Measurements from ENCODE around the gene HORMAD2. TPM values are rescaled to one million over a fixed set of nuclear protein-coding genes. Genes with fewer than 3 reads are reported as not detected.
A peak's percentile ranks its signal among the peaks of the same experiment; 100 is the strongest.
"Not testable (repeated sequence)": the region's sequence is repeated elsewhere in the genome, so short reads cannot be mapped to it uniquely, and the experiment has no call there.

HORMAD2 gene
- total RNA-seq, 2 experiments from 2014 or later = 0.09 TPM; not detected in 1

DNA sequence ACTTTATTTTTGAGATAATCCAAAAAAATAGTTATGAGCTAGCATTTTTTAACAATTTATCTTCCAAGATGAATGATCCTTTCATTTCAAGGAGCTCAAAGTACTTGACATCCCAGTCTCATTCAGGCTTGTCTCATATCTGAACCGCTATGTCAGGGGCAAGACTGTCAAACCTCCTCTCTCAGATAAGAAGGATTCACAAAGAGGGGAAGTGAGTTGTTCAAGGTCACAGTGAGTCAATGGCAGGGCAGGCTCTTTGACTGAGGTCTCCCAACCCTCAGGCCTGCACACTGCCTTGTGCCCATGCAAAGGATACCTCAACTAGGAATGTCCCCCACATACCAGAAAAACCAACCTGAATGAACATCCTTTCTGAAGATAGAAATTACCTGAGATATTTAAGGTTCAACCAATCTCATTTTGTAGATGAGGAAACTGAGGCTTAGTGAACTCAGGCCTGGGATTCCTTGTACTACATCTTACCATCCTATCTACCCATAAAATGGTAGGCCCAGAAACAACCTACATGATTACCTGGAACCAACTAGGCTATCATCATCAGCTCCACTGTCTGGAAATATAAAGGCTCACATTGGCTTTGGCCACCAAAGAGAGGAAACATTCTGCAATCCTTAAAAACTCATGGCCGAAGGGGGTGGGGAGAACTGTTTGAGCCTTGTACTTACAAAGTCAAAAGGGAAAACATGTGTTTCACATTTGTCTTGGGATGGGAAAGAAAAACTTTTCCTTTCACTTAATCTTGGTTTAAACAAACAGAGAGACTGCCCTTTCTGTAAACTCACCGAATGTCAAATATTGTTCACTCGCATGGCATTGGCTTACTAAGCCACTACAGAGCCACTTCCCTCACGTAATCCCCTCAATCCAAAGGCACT lies 115.2 kb downstream of the HORMAD2 start:
- no peak for ATAC-seq
- CTCF ChIA-PET = interaction anchor here (1.2 to 1.4 kb wide), 2 partner anchors 25 to 35 kb away, joined by 3 read pairs; no protein-coding TSS in a partner anchor
- no peaks in the 10 kb centered on the region for H3K9me3 Mint-ChIP-seq (ENCODE audit: low read depth)

GRCh38 chr22:30196141-30196879 lies 116.0 kb downstream of the HORMAD2 start:
- ATAC-seq (peak; percentile 32), DNase-seq (no peak)
- CTCF ChIA-PET = interaction anchor here (1.2 to 1.4 kb wide), 2 partner anchors 25 to 36 kb away, joined by 3 read pairs; no protein-coding TSS in a partner anchor
- Mint-ChIP-seq H3K9me3 (ENCODE audit: low read depth) (no peaks in the 10 kb centered on the region), H3K27ac (peak overlapping the region; percentile 73), H3K4me1 (peaks cover 66% of the 10 kb centered on the region), H3K36me3 (peaks cover 25% of the 10 kb centered on the region), H3K4me3 (no peak overlapping the region), H3K27me3 (no peaks in the 10 kb centered on the region)

More for the DNA sequence above, 115.2 kb downstream of the HORMAD2 start:
- no peak for DNase-seq
- H3K36me3 Mint-ChIP-seq = peaks cover 23% of the 10 kb centered on the region
- H3K27ac Mint-ChIP-seq = peak overlapping the region; percentile 70
- peaks cover 74% of the 10 kb centered on the region for H3K4me1 Mint-ChIP-seq
- H3K27me3 Mint-ChIP-seq = no peaks in the 10 kb centered on the region
- no peak overlapping the region for H3K4me3 Mint-ChIP-seq

- DNase-seq = no peak
- peak overlapping the region; percentile 73 for H3K27ac Mint-ChIP-seq
- peaks cover 28% of the 10 kb centered on the region for H3K36me3 Mint-ChIP-seq
- CTCF ChIA-PET = no interaction called here
- H3K9me3 Mint-ChIP-seq (ENCODE audit: low read depth) = peaks cover 2% of the 10 kb centered on the region
- ATAC-seq = no peak
- H3K4me3 Mint-ChIP-seq = no peak overlapping the region
- H3K4me1 Mint-ChIP-seq = peaks cover 60% of the 10 kb centered on the region
- no peaks in the 10 kb centered on the region for H3K27me3 Mint-ChIP-seq
Observed at GRCh38 chr22:30196880-30197336, 116.6 kb downstream of the HORMAD2 start.

DNA sequence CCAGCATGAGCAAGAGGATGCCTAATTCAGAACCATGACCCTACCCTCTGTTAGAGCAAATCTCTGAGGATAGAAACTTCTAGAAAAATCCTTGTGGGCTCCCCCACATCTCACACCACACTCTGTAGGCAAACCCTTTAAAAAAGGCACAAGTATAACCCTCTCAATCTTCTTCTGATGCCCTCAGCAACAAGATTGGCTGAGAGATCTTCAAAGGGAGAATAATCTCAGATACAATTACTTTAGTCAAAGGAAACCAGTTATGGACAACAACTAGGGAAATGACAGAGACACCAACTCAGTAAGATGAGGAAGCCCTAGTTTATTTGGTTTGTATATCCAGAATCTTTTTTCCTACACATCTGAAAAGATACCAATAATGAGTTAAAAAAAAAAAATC lies 117.1 kb downstream of the HORMAD2 start:
- H3K4me3 Mint-ChIP-seq = no peak overlapping the region
- H3K27ac Mint-ChIP-seq = peak overlapping the region; percentile 73
- peaks cover 2% of the 10 kb centered on the region for H3K9me3 Mint-ChIP-seq (ENCODE audit: low read depth)
- peaks cover 55% of the 10 kb centered on the region for H3K4me1 Mint-ChIP-seq
- no peak for ATAC-seq
- no peaks in the 10 kb centered on the region for H3K27me3 Mint-ChIP-seq
- H3K36me3 Mint-ChIP-seq = peaks cover 26% of the 10 kb centered on the region
- CTCF ChIA-PET = interaction anchor here (0.8 kb wide), 1 partner anchor 58 kb away, joined by 3 read pairs; no protein-coding TSS in a partner anchor
- DNase-seq = no peak

DNA sequence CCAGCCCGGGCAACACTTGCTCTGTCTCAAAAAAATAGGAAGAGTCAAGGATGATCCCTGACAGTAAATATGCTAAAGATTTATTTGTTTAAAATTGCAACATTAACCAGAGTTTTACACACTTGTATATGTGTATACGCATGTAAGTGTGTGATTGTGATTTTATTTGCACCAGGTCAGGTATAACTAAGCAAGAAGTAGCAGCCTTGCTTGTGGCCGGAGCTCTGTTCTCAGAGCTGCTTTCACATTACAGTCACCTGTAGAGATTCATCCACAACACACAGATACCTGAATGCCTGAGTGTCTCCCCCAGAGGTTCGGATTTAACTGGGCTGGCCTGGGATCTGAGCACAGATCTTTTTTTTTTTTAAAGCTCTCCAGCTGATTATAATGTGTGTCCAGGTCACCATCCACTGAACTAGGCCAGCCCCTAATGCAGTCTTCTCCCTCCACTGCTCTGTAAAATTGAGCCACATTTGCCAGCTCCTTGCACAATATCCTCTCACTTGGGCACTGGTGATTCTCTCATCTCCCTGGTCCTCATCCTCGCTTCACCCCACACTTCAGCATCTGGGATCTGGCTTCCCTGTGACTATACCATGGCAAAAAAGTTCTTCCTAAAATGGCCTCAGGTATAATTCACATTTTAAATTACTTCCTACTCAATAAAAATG lies 118.0 kb downstream of the HORMAD2 start:
- no peaks in the 10 kb centered on the region for H3K27me3 Mint-ChIP-seq
- H3K36me3 Mint-ChIP-seq = peaks cover 21% of the 10 kb centered on the region
- DNase-seq (no peak), ATAC-seq (no peak)
- peaks cover 46% of the 10 kb centered on the region for H3K4me1 Mint-ChIP-seq
- H3K27ac Mint-ChIP-seq = no peak overlapping the region
- H3K4me3 Mint-ChIP-seq = no peak overlapping the region
- H3K9me3 Mint-ChIP-seq (ENCODE audit: low read depth) = peaks cover 2% of the 10 kb centered on the region
- CTCF ChIA-PET = interaction anchor here (0.8 to 1.0 kb wide), 3 partner anchors 14 to 93 kb away, joined by 3 read pairs; no protein-coding TSS in a partner anchor

- DNase-seq = no peak
- Mint-ChIP-seq H3K27ac (no peak overlapping the region), H3K9me3 (ENCODE audit: low read depth) (peaks cover 2% of the 10 kb centered on the region), H3K36me3 (peaks cover 19% of the 10 kb centered on the region), H3K4me3 (no peak overlapping the region), H3K4me1 (peaks cover 40% of the 10 kb centered on the region), H3K27me3 (no peaks in the 10 kb centered on the region)
- CTCF ChIA-PET = interaction anchor here (1.0 kb wide), 2 partner anchors 15 to 94 kb away, joined by 3 read pairs; no protein-coding TSS in a partner anchor
- no peak for ATAC-seq
Observed at GRCh38 chr22:30198921-30199320, 118.7 kb downstream of the HORMAD2 start.

GRCh38 chr22:30200905-30201304 lies 120.6 kb downstream of the HORMAD2 start:
- ATAC-seq; DNase-seq; H3K4me3 Mint-ChIP-seq; H3K9me3 Mint-ChIP-seq (ENCODE audit: low read depth); H3K36me3 Mint-ChIP-seq; H3K27me3 Mint-ChIP-seq: not testable (repeated sequence)
- Mint-ChIP-seq H3K27ac (peak overlapping the region; percentile 12), H3K4me1 (peaks cover 30% of the 10 kb centered on the region)
- CTCF ChIA-PET = interaction anchor here (0.9 kb wide), 1 partner anchor 54 kb away, joined by 3 read pairs; no protein-coding TSS in a partner anchor

GRCh38 chr22:30201945-30202344 lies 121.7 kb downstream of the HORMAD2 start:
- DNase-seq = no peak
- CTCF ChIA-PET = no interaction called here
- H3K27me3 Mint-ChIP-seq = no peaks in the 10 kb centered on the region
- peaks cover 25% of the 10 kb centered on the region for H3K4me1 Mint-ChIP-seq
- peaks cover 9% of the 10 kb centered on the region for H3K36me3 Mint-ChIP-seq
- no peak overlapping the region for H3K27ac Mint-ChIP-seq
- ATAC-seq = no peak
- no peak overlapping the region for H3K4me3 Mint-ChIP-seq
- peaks cover 2% of the 10 kb centered on the region for H3K9me3 Mint-ChIP-seq (ENCODE audit: low read depth)

GRCh38 chr22:30202531-30203006 lies 122.3 kb downstream of the HORMAD2 start:
- CTCF ChIA-PET = no interaction called here
- H3K27ac Mint-ChIP-seq = no peak overlapping the region

GRCh38 chr22:30204015-30204741 lies 123.9 kb downstream of the HORMAD2 start:
- Mint-ChIP-seq H3K4me1 (peaks cover 17% of the 10 kb centered on the region), H3K4me3 (no peak overlapping the region), H3K27me3 (no peaks in the 10 kb centered on the region), H3K27ac (no peak overlapping the region), H3K9me3 (ENCODE audit: low read depth) (peaks cover 2% of the 10 kb centered on the region), H3K36me3 (peaks cover 5% of the 10 kb centered on the region)
- no peak for DNase-seq
- CTCF ChIA-PET = no interaction called here
- no peak for ATAC-seq

More at GRCh38 chr22:30202531-30203006, 122.3 kb downstream of the HORMAD2 start:
- peaks cover 22% of the 10 kb centered on the region for H3K4me1 Mint-ChIP-seq
- peaks cover 2% of the 10 kb centered on the region for H3K9me3 Mint-ChIP-seq (ENCODE audit: low read depth)
- DNase-seq = no peak
- H3K27me3 Mint-ChIP-seq = no peaks in the 10 kb centered on the region
- peaks cover 7% of the 10 kb centered on the region for H3K36me3 Mint-ChIP-seq
- no peak overlapping the region for H3K4me3 Mint-ChIP-seq
- ATAC-seq = no peak

GRCh38 chr22:30204742-30205111 lies 124.5 kb downstream of the HORMAD2 start:
- DNase-seq (no peak), ATAC-seq (no peak)
- Mint-ChIP-seq H3K4me3 (no peak overlapping the region), H3K27ac (no peak overlapping the region), H3K4me1 (peaks cover 16% of the 10 kb centered on the region), H3K9me3 (ENCODE audit: low read depth) (peaks cover 2% of the 10 kb centered on the region), H3K27me3 (no peaks in the 10 kb centered on the region), H3K36me3 (peaks cover 5% of the 10 kb centered on the region)
- CTCF ChIA-PET = no interaction called here

DNA sequence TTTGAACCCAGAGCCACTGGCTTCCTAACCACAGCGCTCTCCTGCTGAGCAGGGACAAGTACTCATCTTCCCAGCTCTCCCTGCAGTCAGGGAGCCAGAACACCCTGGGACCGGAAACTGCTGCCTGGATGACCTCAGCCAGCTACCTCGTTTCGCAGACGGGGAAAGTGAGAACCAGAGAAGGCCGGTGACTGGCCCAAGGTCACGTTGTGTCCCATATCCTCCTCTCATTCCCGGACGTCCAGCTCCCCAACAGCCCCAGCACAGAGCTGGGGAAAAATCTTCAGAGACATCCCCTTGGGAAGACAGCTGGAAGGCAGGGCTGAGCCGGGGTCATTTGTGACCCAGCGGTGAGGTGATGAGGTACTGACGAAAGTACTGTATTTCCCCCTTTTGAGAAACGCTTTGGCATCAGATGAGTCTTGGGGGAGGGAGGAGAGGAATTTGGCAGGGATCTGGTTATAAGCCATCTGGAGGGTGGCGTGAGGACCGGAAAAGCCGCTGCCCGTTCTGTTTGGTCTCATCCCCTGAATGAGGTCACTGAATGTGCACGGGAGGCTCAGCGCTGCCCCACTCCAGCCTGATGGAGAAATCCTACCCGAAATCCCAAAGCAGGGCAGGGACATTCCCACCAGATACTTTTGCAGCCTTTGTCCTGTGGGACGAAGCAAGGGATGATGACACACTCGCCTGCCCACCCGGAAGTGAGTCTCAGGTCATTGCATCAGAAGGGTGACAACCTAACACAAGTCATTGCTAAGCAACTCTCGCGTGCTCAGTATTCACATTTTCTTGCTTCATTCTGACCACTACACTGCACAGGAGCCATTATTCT lies 125.2 kb downstream of the HORMAD2 start:
- Mint-ChIP-seq H3K9me3 (ENCODE audit: low read depth) (peaks cover 2% of the 10 kb centered on the region), H3K27ac (no peak overlapping the region), H3K36me3 (peaks cover 5% of the 10 kb centered on the region), H3K4me1 (peaks cover 17% of the 10 kb centered on the region), H3K27me3 (no peaks in the 10 kb centered on the region), H3K4me3 (no peak overlapping the region)
- CTCF ChIA-PET = interaction anchor here (0.9 kb wide), 1 partner anchor 9 kb away, joined by 3 read pairs; no protein-coding TSS in a partner anchor
- ATAC-seq (no peak), DNase-seq (no peak)

Measured in activated CD8-positive, alpha-beta memory T cell treated with anti-CD3 and anti-CD28 coated beads, Interleukin-2, amount 10 ng/mL, durations not matched to agents 7 days and 5 days (primary cell).